Omental fat pad (tissue), 4 donors: ENCODE data around the gene SLC27A1. TPM values are rescaled to one million over a fixed set of nuclear protein-coding genes. Genes with fewer than 3 reads are reported as not detected.

Experiments used
- ATAC-seq: fragments of 150-250 bp; one replicate; pipeline ENCODE4 v1.9.1; 2016; ENCODE audit warnings: mild to moderate bottlenecking, moderate library complexity; ENCODE audit not compliant: low FRiP score
- DNase-seq: peaks from one replicate; pipeline ENCODE4 v3.0.0-alpha.2; 2019; ENCODE audit warnings: low spot score
- total RNA-seq, 4 donors: library from RNA; depleted of rRNA; stranded (reverse); fragments of >200 nt; gene quantifications; one replicate each; pipeline ENCODE4 v1.1.0, GENCODE V29; 2016
- TF ChIP-seq, protein P1 (sequence below), 3 donors: fragments of 450-650 bp; IDR thresholded peaks; one replicate each; pipeline ENCODE4 v1.5.1; 2016 to 2017; ENCODE audit warnings: antibody characterized with exemption in 3 of 3, mild to moderate bottlenecking in 3 of 3, moderate library complexity in 2 of 3

The SLC27A1 gene
- total RNA-seq, 4 donors from 2014 or later, result 26.6 to 52.8 (median 40.4) TPM

GRCh38 chr19:17448131-17448967 is 22.0 kb upstream of the SLC27A1 start, which contains the start of gene TMEM221:
TMEM221 (minus strand) TSS chr19:17448668; CDS start chr19:17448462, 206 bp downstream.
- DNase-seq (no peak), ATAC-seq (peak; percentile 61)
- TF ChIP-seq, protein P1, sequence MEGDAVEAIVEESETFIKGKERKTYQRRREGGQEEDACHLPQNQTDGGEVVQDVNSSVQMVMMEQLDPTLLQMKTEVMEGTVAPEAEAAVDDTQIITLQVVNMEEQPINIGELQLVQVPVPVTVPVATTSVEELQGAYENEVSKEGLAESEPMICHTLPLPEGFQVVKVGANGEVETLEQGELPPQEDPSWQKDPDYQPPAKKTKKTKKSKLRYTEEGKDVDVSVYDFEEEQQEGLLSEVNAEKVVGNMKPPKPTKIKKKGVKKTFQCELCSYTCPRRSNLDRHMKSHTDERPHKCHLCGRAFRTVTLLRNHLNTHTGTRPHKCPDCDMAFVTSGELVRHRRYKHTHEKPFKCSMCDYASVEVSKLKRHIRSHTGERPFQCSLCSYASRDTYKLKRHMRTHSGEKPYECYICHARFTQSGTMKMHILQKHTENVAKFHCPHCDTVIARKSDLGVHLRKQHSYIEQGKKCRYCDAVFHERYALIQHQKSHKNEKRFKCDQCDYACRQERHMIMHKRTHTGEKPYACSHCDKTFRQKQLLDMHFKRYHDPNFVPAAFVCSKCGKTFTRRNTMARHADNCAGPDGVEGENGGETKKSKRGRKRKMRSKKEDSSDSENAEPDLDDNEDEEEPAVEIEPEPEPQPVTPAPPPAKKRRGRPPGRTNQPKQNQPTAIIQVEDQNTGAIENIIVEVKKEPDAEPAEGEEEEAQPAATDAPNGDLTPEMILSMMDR (IDR thresholded peaks at IDR 0.05), result no peak

GRCh38 chr19:17450264-17451075 is 19.9 kb upstream of the SLC27A1 start:
- no peak for DNase-seq
- TF ChIP-seq, protein P1 (IDR thresholded peaks at IDR 0.05), result no peak
- ATAC-seq, result no peak

GRCh38 chr19:17451820-17452219 is 18.5 kb upstream of the SLC27A1 start:
- no peak for DNase-seq
- TF ChIP-seq, protein P1 (IDR thresholded peaks at IDR 0.05), result no peak
- no peak for ATAC-seq

DNA sequence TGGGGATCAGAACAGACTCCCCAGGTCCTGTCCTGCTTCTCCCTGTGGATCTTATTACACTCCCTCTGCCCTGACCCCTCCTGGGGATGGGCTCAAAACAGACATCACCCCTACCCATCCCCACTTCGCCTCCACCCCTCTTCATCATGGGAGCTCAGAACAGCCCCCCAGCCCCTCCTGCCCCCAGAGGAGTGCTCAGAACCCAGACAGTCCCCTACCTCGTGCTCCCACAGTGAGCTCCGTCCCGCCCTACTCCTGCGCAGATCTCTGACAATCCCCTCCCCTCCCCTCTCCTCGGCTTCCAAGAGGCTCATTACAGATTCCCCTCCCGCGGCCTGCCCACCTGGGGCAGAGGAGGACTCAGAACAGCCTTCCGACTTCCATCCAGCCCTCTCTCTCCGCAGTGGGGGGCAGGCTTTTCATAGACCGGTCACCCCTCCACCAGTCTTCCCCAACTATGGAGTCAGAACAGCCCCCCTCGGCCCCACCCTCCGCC is 15.7 kb upstream of the SLC27A1 start:
- TF ChIP-seq, protein P1 (IDR thresholded peaks at IDR 0.05), result no peak
- DNase-seq (no peak), ATAC-seq (no peak)

- no peak for ATAC-seq
- TF ChIP-seq, protein P1 (IDR thresholded peaks at IDR 0.05), result no peak
- no peak for DNase-seq
Observed at GRCh38 chr19:17455308-17456123, 14.8 kb upstream of the SLC27A1 start.

- TF ChIP-seq, protein P1 (IDR thresholded peaks at IDR 0.05), result no peak
- DNase-seq (no peak), ATAC-seq (no peak)
Observed at GRCh38 chr19:17456127-17456526, 14.2 kb upstream of the SLC27A1 start.
